Stimulated activated CD4-positive, alpha-beta T cell treated with anti-CD3 and anti-CD28 coated beads, Interleukin-1b, Interleukin-23, amount 100 ng/mL, for 1 hour (primary cell): ENCODE results near the gene MAP3K20.
"Not testable (repeated sequence)": the region's sequence is repeated elsewhere in the genome, so short reads cannot be mapped to it uniquely, and the experiment has no call there.

Experiments
- DNase-seq, 2 donors: peaks; one replicate each; pipeline ENCODE4 v3.0.0-alpha.2; 2020; ENCODE audit warnings: low read depth in 2 of 2

The MAP3K20 gene

GRCh38 chr2:173202570-173202969 lies 126.9 kb downstream of the MAP3K20 start:
- DNase-seq = no peak

- no peak for DNase-seq
Measured at GRCh38 chr2:173204316-173204715, 128.7 kb downstream of the MAP3K20 start.

GRCh38 chr2:173205375-173205774 lies 129.7 kb downstream of the MAP3K20 start:
- no peak for DNase-seq

- DNase-seq = not testable (repeated sequence)
Measured at GRCh38 chr2:173207124-173207523, 131.5 kb downstream of the MAP3K20 start.

GRCh38 chr2:173210270-173211196 lies 134.9 kb downstream of the MAP3K20 start:
- peak in 1 of 2 donors; percentile 15 for DNase-seq

- DNase-seq = no peak
Measured at GRCh38 chr2:173213181-173213580, 137.5 kb downstream of the MAP3K20 start.

GRCh38 chr2:173214213-173214612 lies 138.6 kb downstream of the MAP3K20 start:
- no peak for DNase-seq

- DNase-seq = no peak
Measured at GRCh38 chr2:173215316-173215715, 139.7 kb downstream of the MAP3K20 start.

- no peak for DNase-seq
Measured at GRCh38 chr2:173216051-173216450, 140.4 kb downstream of the MAP3K20 start.

- DNase-seq = no peak
Measured at GRCh38 chr2:173216668-173217067, 141.0 kb downstream of the MAP3K20 start.

GRCh38 chr2:173217116-173217840 lies 141.6 kb downstream of the MAP3K20 start:
- DNase-seq = no peak

GRCh38 chr2:173218326-173219056 lies 142.8 kb downstream of the MAP3K20 start:
- DNase-seq = no peak

GRCh38 chr2:173221132-173221695 lies 145.6 kb downstream of the MAP3K20 start:
- no peak for DNase-seq

GRCh38 chr2:173221937-173222594 lies 146.4 kb downstream of the MAP3K20 start:
- no peak for DNase-seq

GRCh38 chr2:173223871-173224270 lies 148.2 kb downstream of the MAP3K20 start:
- no peak for DNase-seq

- no peak for DNase-seq
Measured at GRCh38 chr2:173226899-173227698, 151.5 kb downstream of the MAP3K20 start.

- no peak for DNase-seq
Measured at GRCh38 chr2:173229086-173229485, 153.4 kb downstream of the MAP3K20 start.

GRCh38 chr2:173230181-173230580 lies 154.5 kb downstream of the MAP3K20 start:
- DNase-seq = no peak

- no peak for DNase-seq
Measured at GRCh38 chr2:173231042-173231441, 155.4 kb downstream of the MAP3K20 start.

GRCh38 chr2:173231465-173231864 lies 155.8 kb downstream of the MAP3K20 start:
- no peak for DNase-seq
